HepG2 (cell line): ENCODE measurements around the gene JAG1. TPM values are rescaled to one million over a fixed set of nuclear protein-coding genes. Genes with fewer than 3 reads are reported as not detected.
A peak's percentile ranks its signal among the peaks of the same experiment; 100 is the strongest.

Experiments
- ATAC-seq: fragments of 200-7000 bp; cut with Tn5 transposase; 3 replicates; pipeline ENCODE4 v1.9.1; 2020; ENCODE audit warnings: mild to moderate bottlenecking, moderate library complexity
- BruUV-seq: library from RNA; stranded (reverse); fragments of 400-500 nt; replicated peaks from 2 replicates; lab custom pipeline; 2021; lab: Mats Ljungman, UMichigan
- CTCF ChIA-PET: fragments of 300-600 bp; formaldehyde crosslinking; extraction: SDS; loops from one replicate; lab custom pipeline; 2021; ENCODE audit warnings: low total read pairs, inconsistent platforms, low intra/inter-chr PET ratio; lab: Yijun Ruan, JAX
- POLR2A ChIA-PET: fragments of 350-600 bp; sonication (Branson Sonifier 250); formaldehyde crosslinking; loops from one replicate; lab custom pipeline; 2020; ENCODE audit warnings: antibody characterized with exemption, inconsistent platforms; lab: Yijun Ruan, JAX
- DNase-seq: peaks from one replicate; pipeline ENCODE4 v3.0.0-alpha.2; 2015; ENCODE audit warnings: low spot score
- FAIRE-seq: peaks from 3 replicates; lab custom pipeline; 2011; peaks lifted over from hg19 to GRCh38; lab: Jason Lieb, UNC
- H2AFZ ChIP-seq: one replicate; pipeline ENCODE4 v1.6.1; 2011; ENCODE audit warnings: low read length, inconsistent platforms
- H3K27ac ChIP-seq: fragments of 300-600 bp; 3 replicates; pipeline ENCODE4 v1.8.0; 2011; ENCODE audit warnings: mixed run types, mild to moderate bottlenecking, mixed read lengths, low read length, inconsistent platforms; ENCODE audit not compliant: insufficient read depth; ENCODE audit errors: extremely low read length
- H3K27me3 ChIP-seq, 2 experiments: fragments of 200-600 bp in 1 of 2; 2 replicates in 1 of 2; 3 replicates in 1 of 2; pipeline versions ENCODE4 v1.6.0 to v1.8.0; 2011; ENCODE audit warnings: low read length in 2 of 2, mild to moderate bottlenecking in 2 of 2, moderate library complexity in 2 of 2, inconsistent platforms in 1 of 2; ENCODE audit not compliant: insufficient read depth in 2 of 2, control insufficient read depth in 1 of 2
- H3K36me3 ChIP-seq, 2 experiments: fragments of 200-600 bp in 1 of 2; replicated peaks in 1 of 2; 2 replicates in 1 of 2; 3 replicates in 1 of 2; pipeline versions ENCODE4 v1.5.1 to v1.8.0; 2011; ENCODE audit warnings: low read length in 2 of 2, inconsistent platforms in 1 of 2; ENCODE audit not compliant: insufficient read depth in 2 of 2, control insufficient read depth in 1 of 2
- H3K4me1 ChIP-seq: 2 replicates; pipeline ENCODE4 v1.5.1; 2012; ENCODE audit warnings: low read length, inconsistent platforms; ENCODE audit not compliant: insufficient read depth
- H3K4me2 ChIP-seq: 2 replicates; pipeline ENCODE4 v1.6.0; 2011; ENCODE audit warnings: low read depth, low read length, inconsistent platforms
- H3K4me3 ChIP-seq, 3 experiments: fragments of 200-600 bp in 1 of 3; sonication (generic), shearing (Covaris generic) in 1 of 3; replicated peaks in 1 of 3; 2 replicates each; pipeline ENCODE4 v1.5.1; 2011 to 2016; ENCODE audit warnings: low read length in 3 of 3, inconsistent platforms in 2 of 3, low read depth in 2 of 3, mild to moderate bottlenecking in 2 of 3, control low read depth in 1 of 3, mixed read lengths in 1 of 3; ENCODE audit not compliant: insufficient read depth in 1 of 3
- H3K79me2 ChIP-seq: one replicate; pipeline ENCODE4 v1.6.1; 2011; ENCODE audit warnings: low read length, inconsistent platforms; ENCODE audit not compliant: insufficient read depth
- H3K9ac ChIP-seq: 2 replicates; pipeline ENCODE4 v1.6.0; 2011; ENCODE audit warnings: mild to moderate bottlenecking, low read depth, low read length, inconsistent platforms; ENCODE audit not compliant: insufficient read depth
- H3K9me3 ChIP-seq: 2 replicates; pipeline ENCODE4 v1.5.1; 2012; ENCODE audit warnings: mild to moderate bottlenecking, low read length
- H4K20me1 ChIP-seq: 2 replicates; pipeline ENCODE4 v1.6.0; 2011; ENCODE audit warnings: inconsistent platforms, mild to moderate bottlenecking, low read length, moderate library complexity; ENCODE audit not compliant: insufficient read depth
- CHD4 ChIP-seq: fragments of 200-600 bp; sonication (generic); IDR thresholded peaks from 2 replicates; pipeline ENCODE4 v1.7.0; 2017; ENCODE audit warnings: mild to moderate bottlenecking, low read length, borderline replicate concordance
- FLYWCH1 ChIP-seq: sonication (generic); formaldehyde crosslinking; IDR thresholded peaks from 2 replicates; pipeline ENCODE4 v1.8.1; 2023; ENCODE audit warnings: mild to moderate bottlenecking, missing genetic modification reagents
- IRF2 ChIP-seq: IDR thresholded peaks from 2 replicates; pipeline ENCODE4 v1.6.1; 2018; ENCODE audit warnings: missing genetic modification reagents, missing compliant biosample characterization
- MYC ChIP-seq: sonication (generic); formaldehyde crosslinking; IDR thresholded peaks from 2 replicates; pipeline ENCODE4 v1.9.0; 2021; ENCODE audit warnings: missing genetic modification reagents, borderline replicate concordance
- POLR2A ChIP-seq, 2 experiments: IDR thresholded peaks; 2 replicates each; pipeline ENCODE4 v1.6.1; 2011; ENCODE audit warnings: low read depth in 2 of 2, low read length in 2 of 2, mild to moderate bottlenecking in 1 of 2, moderate library complexity in 1 of 2; ENCODE audit not compliant: insufficient read depth in 1 of 2
- RBM22 ChIP-seq: fragments of 200-400 bp; formaldehyde crosslinking; optimal IDR thresholded peaks from 2 replicates; pipeline ENCODE3; 2017; ENCODE audit warnings: mild to moderate bottlenecking, low read length, moderate library complexity
- ZMYM3 ChIP-seq: sonication (generic); formaldehyde crosslinking; IDR thresholded peaks from 2 replicates; pipeline ENCODE4 v1.5.1; 2020; ENCODE audit warnings: mild to moderate bottlenecking, missing genetic modification reagents
- ZNF256 ChIP-seq: sonication (generic); formaldehyde crosslinking; conservative IDR thresholded peaks from 2 replicates; pipeline ENCODE4 v1.4.0; 2020; ENCODE audit warnings: missing genetic modification reagents
- WGBS: methylation state at CpG from one replicate; pipeline ENCODE4 v1.1.6; 2017; ENCODE audit warnings: low lambda C conversion rate; 5-methylcytosine and 5-hydroxymethylcytosine counted together
- in situ Hi-C: cut with HindIII; loops from 2 replicates; pipeline ENCODE4 v1.10.0; 2017; ENCODE audit warnings: low pct_unique_long_range_greater_than_20kb; ENCODE audit not compliant: extremely low pct_ligation_motif_present
- intact Hi-C: fragments of 100-400 bp; cut with micrococcal nuclease; formaldehyde crosslinking; loops from one replicate; pipeline ENCODE4 v1.10.0; 2022; ENCODE audit not compliant: unreplicated experiment
- polyA plus RNA-seq, 8 experiments: library from polyadenylated mRNA; depleted of rRNA in 3 of 8; stranded (reverse) in 7 of 8; unstranded in 1 of 8; fragments of >200 nt; fragmentation: Illumina TruSeq in 4 of 8; extraction: Trizol in 4 of 8; gene quantifications; 2 replicates each; pipeline versions ENCODE4 v1.2.1 to v1.2.3, GENCODE V29; 2011 to 2016; ENCODE audit warnings: low read depth in 4 of 8, missing spikeins in 1 of 8, mixed read lengths in 1 of 8; ENCODE audit not compliant: insufficient read depth in 1 of 8
- total RNA-seq, 5 experiments: library from RNA; depleted of rRNA; stranded (reverse); fragments of >200 nt; fragmentation: Illumina TruSeq; extraction: Trizol; gene quantifications; 2 replicates each; pipeline ENCODE4 v1.2.3, GENCODE V29; 2016; ENCODE audit warnings: low read depth in 1 of 5

The JAG1 gene
- total and polyA plus RNA-seq, 2 of the 13 experiments (the other 11 are each of a cell fraction or from before 2014, with no cell fraction given) = 47.1 to 56.3 TPM

DNA sequence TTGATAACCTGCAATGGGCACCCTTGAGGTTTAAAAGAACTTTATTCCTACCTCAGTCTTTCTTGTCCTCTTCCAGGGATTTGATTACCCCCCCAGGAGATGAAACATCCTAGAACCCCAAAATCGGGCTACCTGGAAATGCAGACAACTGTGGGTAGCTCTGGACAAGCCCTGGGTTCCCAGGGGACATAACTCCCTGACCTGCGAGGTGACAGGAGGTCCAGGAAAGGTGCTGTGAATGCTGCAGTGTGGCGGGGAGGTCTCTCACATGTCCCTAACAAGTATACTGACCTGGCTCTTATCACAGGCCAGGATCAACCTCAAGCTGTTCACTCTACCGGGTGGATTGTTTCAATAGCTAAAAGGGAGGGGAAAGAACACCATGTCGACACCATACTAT, 11.6 kb downstream of the JAG1 start:
- no peak for ATAC-seq
- in situ Hi-C loops = loop anchor here (5.0 kb wide), 1 partner anchor 110 kb away; no protein-coding TSS in a partner anchor
- POLR2A ChIA-PET = interaction anchor here (6.1 kb wide), 1 partner anchor 11 kb away, joined by 43 read pairs; the partner anchor contains the start of gene JAG1
- Histone ChIP-seq H3K36me3 (peaks cover 57 to 84% of the 10 kb centered on the region in 2 experiments), H3K27me3 (no peaks in the 10 kb centered on the region), H2AFZ (no peak overlapping the region), H3K9me3 (no peaks in the 10 kb centered on the region), H4K20me1 (peaks cover 48% of the 10 kb centered on the region), H3K4me1 (peaks cover 85% of the 10 kb centered on the region), H3K4me3 (no peak overlapping the region), H3K4me2 (no peak overlapping the region), H3K79me2 (peaks cover 90% of the 10 kb centered on the region), H3K27ac (no peak overlapping the region), H3K9ac (no peak overlapping the region)
- CTCF ChIA-PET = no interaction called here
- WGBS = 86% methylated on average over 5 of the region's 5 CpGs
- intact Hi-C loops = loop anchor here (10.0 kb wide), 1 partner anchor 197 kb away; no protein-coding TSS in a partner anchor
- no peak for FAIRE-seq
- TF ChIP-seq IRF2 (CRISPR knock-in tag) (no peak), ZNF256 (CRISPR knock-in tag) (no peak)
- BruUV-seq = no TSS peak
- no peak for DNase-seq

DNA sequence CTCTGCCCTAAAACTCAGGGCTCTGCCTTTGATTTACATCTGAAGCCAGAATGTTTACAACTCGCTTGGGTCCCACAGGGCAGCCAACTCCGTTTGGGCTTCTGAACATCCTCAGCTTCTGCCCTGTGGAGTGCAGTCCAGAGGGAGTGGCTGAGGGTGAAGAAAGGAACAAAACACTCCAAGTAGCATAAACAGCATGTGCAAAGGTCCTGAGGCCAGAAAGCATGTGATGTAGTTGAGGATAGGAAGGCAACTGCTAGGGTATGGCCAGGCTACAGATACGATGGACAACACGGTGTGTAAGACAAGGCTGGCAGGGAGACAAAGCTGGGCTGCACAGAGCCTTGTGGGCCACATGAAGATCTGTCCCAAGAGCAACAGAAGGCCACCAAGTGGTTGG, 12.5 kb downstream of the JAG1 start:
- intact Hi-C loops (loop anchor here (10.0 kb wide), 1 partner anchor 196 kb away; no protein-coding TSS in a partner anchor), in situ Hi-C loops (loop anchor here (5.0 kb wide), 1 partner anchor 109 kb away; no protein-coding TSS in a partner anchor)
- 89% methylated on average over 4 of the region's 4 CpGs for WGBS
- no peak for FAIRE-seq
- Histone ChIP-seq H2AFZ (no peak overlapping the region), H3K9ac (no peak overlapping the region), H3K4me1 (peaks cover 76% of the 10 kb centered on the region), H3K4me3 (no peak overlapping the region), H3K9me3 (no peaks in the 10 kb centered on the region), H3K27me3 (no peaks in the 10 kb centered on the region), H3K36me3 (peaks cover 60 to 86% of the 10 kb centered on the region in 2 experiments), H3K4me2 (no peak overlapping the region), H3K27ac (no peak overlapping the region), H3K79me2 (peaks cover 88% of the 10 kb centered on the region), H4K20me1 (peaks cover 40% of the 10 kb centered on the region)
- BruUV-seq = no TSS peak
- DNase-seq = no peak
- ChIA-PET CTCF (no interaction called here), POLR2A (interaction anchor here (2.7 kb wide), 1 partner anchor 12 kb away, joined by 39 read pairs; the partner anchor contains the start of gene JAG1)
- ATAC-seq = no peak
- TF ChIP-seq ZMYM3 (CRISPR knock-in tag) (peak; percentile 91), MYC (CRISPR knock-in tag) (no peak), FLYWCH1 (CRISPR knock-in tag) (no peak), POLR2A (IDR thresholded peaks at IDR 0.05; ENCODE audit: insufficient read depth in 1 of 2, low read depth in 2 of 2, low read length in 2 of 2) (peak in 1 of 2 experiments; percentile 6; a peak in 1 of 4 replicates), CHD4 (peak; percentile 51; the same call in 1 of the 2 replicates), RBM22 (peak; percentile 89)
